NCI-H748 (cell line): ENCODE results near the gene CEMIP.
A peak's percentile ranks its signal among the peaks of the same experiment; 100 is the strongest.

Source experiments
- DNase-seq: peaks from one replicate; lab custom pipeline; 2025; ENCODE audit not compliant: unreplicated experiment; lab: John Stamatoyannopoulos, UW

The CEMIP gene

DNA sequence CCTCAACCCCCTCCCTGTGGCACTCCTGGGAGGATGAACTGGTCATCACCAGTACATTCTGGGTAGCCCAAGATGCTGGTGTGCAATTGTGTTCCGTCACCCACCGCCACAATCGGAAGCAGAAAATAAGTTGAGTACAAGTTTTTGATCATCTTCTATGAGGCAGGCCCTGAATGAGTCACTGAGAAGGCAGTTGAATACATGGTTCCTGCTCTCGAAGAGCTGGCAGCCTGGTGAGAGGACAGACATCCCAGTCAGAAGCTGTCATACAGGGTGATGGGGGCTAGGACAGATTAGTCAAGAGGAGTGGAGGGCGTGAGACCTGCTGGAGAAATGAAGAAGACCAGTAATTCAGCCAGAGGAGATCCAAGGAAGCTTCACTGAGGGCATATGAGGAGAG lies 6.2 kb downstream of the CEMIP start:
- no peak for DNase-seq

DNA sequence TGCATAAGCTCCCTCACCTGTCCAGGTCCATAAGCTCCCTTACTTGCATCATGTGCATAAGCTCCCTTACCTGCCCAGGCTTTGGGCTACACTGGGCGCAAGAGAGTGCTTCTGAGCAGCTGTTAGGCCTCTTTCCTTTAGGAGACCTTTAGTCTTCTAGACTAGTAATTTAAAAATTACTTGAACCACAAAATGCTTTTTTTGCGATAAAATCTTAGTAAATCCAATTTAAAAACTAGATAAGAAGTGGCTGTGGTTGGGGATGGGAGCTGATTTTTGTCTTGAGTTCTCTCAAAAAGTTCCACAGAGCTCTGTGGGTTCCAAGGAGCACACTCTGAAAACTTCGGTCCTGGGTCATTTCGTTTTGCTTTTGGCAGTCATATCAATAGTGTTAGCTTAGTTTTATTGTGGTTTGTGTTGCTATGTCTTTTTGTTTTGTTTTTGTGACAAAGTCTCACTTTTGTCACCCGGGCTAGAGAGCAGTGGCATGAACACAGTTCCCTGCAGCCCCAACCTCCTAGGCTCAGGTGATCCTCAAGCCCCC lies 6.7 kb downstream of the CEMIP start:
- no peak for DNase-seq

DNA sequence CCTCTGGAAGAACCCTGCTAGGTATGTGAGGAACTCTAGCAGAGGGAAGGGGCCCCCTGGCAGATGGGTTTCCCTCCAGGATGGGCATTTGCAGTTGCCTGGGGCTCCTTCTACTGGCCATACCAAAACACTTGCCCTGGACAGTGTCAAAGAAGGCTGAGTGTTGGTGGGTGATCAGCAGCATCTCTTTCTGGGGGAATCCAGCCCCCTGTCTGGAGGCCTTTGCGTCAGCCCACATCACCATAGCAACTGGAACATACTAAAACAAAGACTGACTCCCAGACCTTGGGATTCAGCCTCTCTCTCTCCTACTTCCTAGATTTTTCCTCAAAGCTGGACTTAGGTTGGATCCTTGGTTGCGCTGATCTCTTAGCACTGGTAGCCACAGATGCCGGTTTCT lies 8.1 kb downstream of the CEMIP start:
- DNase-seq, result no peak

DNA sequence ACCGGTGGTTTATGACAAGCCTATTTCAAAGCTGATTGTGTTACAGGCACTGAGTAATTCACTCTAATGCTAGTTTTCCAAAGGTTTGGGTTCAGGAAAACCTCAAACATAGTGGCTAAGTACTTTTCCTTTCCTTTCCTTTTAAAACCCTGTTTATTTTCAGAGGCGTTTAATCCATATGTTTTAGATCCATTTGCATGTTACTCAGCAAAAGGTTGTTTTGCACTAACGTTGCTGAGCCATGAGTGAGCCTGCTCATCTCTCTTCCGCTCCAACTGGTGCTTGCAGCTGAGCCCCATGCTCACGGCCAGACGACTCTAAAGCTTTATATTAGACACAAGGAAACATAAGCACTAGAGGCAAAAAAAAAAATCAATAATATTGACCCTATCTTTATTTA lies 9.4 kb downstream of the CEMIP start:
- DNase-seq, result no peak

DNA sequence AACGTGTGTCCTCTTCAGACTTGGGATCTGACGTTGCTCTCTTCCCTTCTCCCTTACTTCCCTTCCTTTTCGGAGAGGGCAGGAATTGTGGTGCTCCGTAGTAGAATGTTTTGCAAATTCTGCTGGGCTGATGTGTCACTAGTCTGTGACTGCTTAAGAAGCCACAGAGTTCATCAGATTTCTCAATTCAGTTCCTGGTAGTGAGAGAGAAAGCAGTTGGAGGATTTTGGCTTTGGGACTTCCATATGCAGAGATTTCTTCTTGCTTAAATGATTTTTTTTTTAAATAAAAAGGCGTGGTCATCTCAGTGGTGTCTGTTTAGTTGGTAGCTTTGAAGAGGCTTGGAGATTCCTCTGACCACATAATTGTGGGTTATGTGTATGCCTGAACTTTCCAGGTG lies 10.1 kb downstream of the CEMIP start:
- DNase-seq, result no peak

DNA sequence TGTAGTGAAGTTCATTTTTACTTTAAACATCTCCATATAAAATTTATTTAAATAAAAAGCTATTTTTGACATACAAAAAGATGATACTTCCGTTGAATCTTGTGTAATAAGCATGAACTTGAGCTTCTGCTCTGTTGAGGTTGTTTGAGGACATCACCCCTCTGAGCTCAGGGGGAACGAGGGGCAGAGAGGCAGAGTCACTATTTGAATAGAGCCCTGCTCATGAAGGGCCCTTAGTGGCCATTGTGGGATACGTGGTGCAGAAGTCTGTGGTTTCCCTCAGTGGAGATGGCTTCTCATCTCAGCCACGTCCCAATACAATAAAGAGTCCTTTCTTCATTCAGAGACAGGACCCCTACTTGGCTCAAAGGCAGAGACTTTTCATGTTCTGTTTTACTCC lies 10.6 kb downstream of the CEMIP start:
- DNase-seq, result no peak

DNA sequence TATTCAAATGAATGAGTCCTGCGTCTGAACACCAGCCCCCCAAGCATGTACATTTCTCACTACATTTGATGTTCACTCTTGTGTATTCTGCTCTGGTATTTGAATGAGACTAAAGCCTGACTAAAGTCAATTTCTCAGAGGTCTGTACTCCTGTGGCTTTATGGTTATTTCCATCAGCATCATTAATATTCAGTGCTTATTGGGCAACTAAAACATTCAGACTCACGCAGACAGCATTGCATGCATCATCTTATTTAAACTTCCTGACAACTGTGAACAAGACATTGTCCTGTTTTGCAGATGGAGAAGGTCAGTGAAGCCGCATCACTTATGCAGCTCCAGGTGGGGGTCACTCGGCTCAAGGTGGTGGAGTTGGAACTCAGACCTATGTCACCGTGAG lies 11.1 kb downstream of the CEMIP start:
- DNase-seq, result no peak

DNA sequence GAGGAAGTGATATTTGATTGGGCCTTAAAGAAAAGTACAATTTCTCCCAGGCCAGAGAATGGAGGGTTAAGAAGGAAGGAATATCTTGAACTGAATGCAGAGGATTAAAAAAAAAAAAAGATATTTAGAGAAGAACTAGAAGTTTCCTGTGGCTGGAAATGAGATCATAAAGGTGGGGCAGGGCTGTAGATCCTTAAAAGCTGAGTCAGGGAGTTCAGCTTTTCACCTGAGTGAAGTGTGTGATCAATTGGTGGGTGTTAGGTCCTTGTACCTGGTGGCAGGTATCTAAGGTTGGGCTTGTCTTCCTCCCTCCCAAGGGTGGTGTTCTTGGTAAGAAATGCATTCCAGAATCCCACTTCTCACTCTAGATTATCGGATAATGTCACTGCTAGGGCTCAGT lies 11.8 kb downstream of the CEMIP start:
- no peak for DNase-seq

DNA sequence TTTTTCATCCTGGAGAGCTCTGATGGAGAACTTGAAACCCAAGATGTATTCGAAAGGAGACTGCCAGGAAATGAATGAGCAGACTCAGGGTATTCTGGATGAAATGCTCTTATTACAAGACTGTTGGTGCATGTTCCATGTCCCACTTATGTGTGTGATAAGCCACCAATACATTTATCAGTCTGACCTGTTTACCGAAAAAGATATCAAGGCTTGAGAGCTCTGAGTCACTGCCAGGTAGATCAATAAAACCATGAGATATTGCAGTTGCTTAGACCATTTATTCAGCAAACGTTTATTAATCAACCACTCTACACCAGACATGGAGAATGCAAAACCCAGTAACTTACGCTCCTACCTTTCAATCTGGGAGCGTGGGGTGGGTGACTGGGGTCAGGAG lies 17.2 kb downstream of the CEMIP start:
- DNase-seq, result no peak

DNA sequence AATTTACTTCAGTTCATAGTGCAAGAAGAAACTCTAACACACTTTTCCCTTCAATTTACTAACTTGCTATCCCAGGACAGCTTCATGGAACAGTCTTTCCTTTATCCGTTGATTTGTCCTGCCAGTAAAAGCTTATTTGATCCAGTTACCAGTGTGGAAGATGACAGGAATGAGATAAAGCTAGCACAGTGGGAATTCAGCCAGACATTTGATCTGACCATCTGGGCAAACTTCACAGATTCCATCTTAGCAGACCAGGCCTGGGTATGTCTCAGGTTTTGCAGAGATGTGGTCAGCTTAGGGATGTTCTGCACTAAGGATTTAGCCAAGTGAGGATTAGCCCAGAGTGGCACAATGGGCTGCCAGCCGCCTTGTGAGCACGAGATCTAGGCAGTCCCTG lies 19.7 kb downstream of the CEMIP start:
- no peak for DNase-seq

DNA sequence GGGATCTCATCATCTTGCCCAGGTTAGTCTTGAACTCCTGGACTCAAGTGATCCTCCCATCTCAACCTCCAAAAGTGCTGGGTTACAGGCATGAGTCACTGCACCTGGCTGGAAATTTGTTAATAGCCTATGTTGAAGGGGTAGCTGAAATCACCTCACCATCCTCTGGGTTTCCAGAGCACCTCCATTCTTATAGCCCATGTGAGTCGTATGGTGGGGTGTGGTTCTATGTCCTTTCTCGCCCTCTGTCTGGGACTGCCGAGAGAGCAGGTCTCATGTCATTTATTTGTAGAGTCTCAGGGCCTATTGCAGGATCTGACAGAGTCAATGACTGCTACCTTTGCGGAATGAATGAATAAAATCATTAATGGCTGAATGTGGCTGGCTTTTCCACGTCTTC lies 20.9 kb downstream of the CEMIP start:
- DNase-seq, result no peak

DNA sequence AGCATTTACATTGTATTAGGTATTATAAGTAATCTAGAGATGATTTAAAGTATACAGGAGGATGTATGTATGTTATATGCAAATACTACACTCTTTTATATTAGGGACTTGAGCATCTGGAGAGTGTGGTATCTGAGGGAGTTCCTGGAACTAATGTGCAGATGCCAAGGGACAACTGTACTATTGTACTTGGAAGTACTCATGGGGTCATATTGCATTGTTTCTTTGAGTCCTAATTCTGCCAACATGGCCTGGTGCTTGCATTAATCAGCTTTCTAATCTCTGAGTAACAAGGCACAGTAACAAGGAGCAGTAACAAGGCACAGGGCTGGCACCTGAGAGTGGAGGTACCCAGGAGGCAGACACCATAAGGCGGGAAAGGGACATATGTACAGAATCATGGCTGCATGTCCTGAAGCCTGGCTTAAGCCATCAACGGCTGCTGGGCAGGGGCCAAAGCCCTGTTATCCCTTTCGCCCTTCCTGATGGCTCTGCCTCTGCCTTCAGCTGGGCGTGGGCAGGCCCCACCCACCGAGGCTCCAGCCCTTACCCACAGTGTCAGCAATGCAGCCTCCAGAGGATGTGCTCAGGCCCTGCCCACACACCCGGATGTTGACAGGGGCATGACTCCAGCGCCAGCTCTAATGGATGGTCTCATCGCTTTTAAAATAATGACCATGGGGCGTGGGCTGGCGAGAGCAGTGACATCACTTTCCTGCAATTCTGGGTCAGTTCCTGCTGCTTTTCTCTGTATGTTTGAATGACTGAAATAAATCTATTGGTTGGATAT lies 22.9 kb downstream of the CEMIP start:
- DNase-seq, result peak; percentile 77

DNA sequence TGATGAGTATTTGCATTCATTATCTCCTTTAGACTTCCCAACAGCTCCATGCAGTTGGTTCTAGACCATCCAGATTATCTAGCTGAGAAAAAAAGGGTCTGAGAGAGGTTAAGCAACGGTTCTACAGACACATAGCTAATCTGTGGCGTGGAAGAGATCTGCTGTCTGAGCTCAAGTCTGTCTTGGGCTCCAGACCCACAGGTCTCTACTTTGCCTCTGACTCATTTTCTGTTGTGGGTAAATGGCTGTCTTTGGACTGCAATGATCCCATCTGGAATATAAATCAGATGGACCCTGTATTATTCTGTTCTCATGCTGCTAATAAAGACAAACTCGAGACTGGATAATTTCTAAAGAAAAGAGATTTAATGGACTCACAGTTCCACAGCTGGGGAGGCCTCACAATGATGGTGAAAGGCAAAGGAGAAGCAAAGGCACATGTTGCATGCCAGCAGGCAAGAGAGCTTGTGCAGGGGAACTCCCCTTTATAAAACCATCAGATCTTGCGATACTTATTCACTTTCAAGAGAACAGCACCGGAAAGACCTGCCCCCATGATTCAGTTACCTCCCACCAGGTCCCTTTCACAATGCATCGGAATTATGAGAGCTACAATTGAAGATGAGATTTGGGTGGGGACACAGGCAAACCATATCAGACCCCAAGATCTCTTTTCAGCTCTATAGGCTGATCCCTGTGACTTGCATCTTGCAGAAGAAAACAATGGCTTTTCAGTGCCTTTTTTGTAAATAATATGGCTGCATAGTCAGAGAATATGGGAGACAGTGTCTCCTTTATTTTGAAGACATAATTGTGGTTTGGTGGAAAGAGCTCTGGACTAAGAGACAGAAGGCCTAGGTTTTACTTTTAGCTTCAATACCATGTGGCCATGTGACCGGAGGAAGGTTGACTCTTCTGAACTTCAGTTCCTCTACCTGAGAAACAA lies 24.7 kb downstream of the CEMIP start:
- no peak for DNase-seq

DNA sequence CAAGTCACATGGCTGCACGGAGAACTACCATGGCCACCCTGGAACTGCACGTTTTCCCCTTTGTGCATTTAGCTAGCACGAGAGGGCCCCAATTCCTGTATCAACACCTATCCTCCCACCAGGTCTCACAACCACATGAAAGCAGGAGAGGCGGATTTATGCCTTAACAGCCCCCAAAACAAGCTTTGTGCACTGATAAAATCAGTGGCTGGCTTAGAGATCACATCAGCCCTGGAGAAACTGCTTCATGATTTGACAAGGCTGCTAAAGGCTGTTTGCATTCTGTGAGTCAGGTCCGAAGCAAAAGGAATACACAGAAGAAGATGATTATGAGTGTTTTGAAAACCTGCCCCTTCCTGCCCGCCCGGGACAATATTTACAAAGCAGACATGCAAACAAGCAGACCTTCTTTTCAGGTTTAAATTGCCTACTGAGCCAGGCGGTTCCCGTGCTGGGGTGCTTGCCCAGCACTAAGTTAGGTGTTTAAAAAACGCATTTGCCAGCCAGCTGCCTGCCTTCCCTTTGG lies 25.9 kb downstream of the CEMIP start:
- DNase-seq, result peak; percentile 83

DNA sequence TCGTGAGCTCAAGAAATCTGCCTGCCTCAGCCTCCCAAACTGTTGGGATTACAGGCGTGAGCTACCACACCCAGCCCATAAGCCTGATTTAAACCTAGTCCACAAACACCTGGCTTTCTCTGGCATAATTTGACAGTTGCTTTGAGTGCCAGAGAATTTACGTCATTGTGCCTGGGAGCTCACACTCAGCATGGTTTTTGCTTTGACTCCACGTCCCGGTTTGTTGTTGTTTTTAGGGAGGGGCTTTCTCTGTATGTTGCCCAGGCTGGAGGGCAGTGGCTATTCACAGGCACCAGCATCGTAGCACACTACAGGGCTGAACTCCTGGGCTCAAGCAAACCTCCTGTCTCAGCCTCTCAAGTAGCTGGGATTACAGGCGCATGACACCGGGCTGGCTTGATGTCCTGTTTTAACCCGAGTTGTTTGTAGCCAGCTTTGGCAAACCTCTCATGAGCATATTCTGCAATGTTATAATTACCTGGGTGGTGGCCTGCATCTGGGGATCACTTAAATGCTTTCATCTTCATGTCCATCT lies 32.7 kb downstream of the CEMIP start:
- no peak for DNase-seq

DNA sequence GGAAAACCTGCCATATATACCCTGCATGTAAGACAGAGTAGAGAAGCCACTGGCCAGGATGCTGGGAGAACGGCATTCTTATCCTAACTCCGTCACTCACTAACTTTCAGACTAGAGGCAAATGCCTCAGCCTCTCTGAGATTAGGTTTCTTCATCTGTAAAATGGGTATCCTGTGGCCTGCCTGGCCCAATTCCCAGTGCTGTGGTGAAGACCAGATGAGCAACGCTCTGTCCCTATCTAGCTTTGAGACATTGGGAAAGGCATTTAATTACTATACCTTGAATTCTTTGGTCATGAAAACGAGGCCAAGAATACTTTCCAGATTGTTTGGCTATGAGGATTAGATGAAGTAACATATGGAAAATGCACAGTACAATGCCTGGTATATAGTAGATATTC lies 35.9 kb downstream of the CEMIP start:
- no peak for DNase-seq

DNA sequence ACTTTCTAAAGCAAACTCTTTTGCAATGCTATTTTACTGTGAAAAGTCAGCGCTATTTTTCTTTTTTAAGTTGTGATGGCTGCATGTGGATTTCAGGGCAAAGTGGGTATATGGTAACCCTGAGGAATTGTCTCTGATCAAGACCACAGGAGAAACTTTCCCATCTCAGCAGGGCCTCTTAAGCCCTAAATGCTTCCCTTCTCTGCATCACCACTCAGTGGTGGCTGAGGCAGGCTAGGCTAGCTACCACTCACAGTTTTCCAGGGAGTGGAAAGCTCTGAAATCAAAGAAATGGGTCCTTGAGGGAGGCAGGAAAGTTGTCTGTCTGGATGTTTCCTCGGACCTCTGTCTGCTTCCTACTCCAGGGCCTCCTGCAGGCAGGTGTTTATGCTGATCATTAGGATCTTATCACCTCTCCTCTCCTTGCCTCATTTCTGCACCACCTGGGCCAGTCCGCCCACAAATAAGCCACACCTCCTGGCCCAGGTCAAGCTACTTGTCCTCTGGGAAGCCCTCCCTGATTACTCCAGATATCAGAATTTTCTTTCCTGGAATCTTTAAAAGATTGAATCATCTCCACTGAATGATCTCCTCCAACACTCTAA lies 37.0 kb downstream of the CEMIP start:
- no peak for DNase-seq

DNA sequence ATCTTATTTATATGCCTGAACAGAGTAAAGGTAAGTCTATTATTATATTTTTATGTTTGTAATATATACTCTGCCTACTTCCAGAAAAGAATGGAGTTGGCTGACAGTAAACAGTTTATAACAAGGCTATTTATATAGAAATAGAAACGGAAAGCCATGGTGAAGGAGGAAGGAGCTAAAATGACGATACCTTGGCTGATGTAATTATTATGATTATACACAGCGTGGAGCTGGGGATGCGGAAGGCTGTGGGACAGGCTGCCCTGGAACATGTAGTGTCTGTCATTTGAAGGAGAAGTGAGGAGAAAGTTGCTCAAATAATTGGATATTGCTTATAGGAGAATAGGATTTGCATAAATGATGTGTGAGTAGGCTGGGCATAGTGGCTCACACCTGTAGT lies 37.8 kb downstream of the CEMIP start:
- no peak for DNase-seq

DNA sequence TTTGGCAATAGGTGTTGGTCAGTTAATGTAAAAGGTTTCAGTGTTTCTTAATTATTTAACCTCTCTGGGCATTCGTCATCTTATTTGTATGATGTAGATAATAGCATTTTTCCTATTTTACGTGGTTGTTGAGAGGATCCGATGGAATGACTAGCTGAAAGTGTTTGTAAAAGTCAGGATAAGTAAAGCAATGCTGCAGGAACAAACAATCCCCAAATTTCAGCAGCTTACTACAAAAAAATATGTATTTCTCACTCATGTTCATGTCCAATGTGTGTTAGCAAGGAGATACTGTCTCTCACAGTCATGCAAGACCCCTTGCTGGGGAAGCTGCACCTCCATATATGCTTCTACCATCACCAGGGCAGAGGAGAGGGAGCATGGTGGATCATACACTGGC lies 38.7 kb downstream of the CEMIP start:
- DNase-seq, result no peak

DNA sequence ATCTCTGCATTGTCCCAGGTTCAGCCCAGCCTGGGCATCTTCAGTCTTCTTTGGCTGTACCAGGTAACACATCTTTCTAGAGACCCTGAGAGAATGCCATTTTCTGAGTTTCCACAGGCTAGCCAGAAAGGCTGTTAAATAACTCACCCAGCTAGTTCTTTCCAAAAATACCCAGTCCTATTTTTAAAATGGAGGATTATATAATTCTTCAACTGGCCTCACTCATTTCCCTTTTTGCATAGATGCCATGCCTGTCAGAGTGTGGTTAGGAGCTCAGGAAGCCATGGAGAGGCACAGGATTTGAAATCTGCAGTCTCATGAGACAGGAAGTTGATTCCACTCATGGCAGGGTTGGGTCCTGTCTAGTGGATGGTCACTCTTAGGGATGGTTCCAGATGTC lies 39.8 kb downstream of the CEMIP start:
- no peak for DNase-seq

DNA sequence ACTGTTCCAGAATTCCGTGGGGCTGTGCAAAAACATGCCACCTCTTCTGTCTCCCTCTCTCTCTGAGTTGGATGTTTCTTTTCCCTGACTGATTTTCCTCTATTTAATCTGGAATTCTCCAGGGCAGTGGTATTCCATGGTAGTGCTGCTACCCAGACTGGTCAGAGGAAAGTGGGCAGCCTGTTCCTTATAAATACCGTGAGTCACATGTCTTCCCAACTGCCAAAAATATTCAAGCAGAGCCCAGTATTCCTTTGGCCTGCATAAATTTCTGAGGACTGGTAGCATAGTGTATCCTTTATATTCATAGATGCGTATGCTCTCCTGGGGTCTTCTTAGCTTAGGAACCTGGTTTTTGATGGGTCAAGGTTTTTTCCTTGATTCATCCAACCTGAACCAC lies 40.9 kb downstream of the CEMIP start:
- no peak for DNase-seq
